A549 (cell line): ENCODE data around the gene ADGRD1. TPM values are rescaled to one million over a fixed set of nuclear protein-coding genes. Genes with fewer than 3 reads are reported as not detected.

Experiments
- ATAC-seq, 2 experiments: fragments of 200-7000 bp in 1 of 2; fragments of >200 bp in 1 of 2; cut with Nextera tagmentation in 1 of 2; cut with Tn5 transposase in 1 of 2; 3 replicates each; pipeline versions ENCODE4 v1.8.0 to v1.9.1; 2018 to 2020; ENCODE audit warnings: mild to moderate bottlenecking in 1 of 2, moderate library complexity in 1 of 2
- CTCF ChIA-PET: fragments of 300-600 bp; sonication (Branson Sonifier 250); formaldehyde crosslinking; extraction: SDS; loops from one replicate; lab custom pipeline; 2021; ENCODE audit warnings: antibody characterized with exemption, inconsistent platforms; lab: Yijun Ruan, JAX
- POLR2A ChIA-PET: fragments of 350-600 bp; formaldehyde crosslinking; extraction: SDS; loops from one replicate; lab custom pipeline; 2021; ENCODE audit warnings: antibody characterized with exemption, inconsistent platforms; lab: Yijun Ruan, JAX
- DNase-seq, 2 experiments: peaks; one replicate each; pipeline versions ENCODE4 v3.0.0 to v3.0.0-alpha.2; 2011 to 2016; ENCODE audit warnings: low read depth in 1 of 2, low spot score in 1 of 2
- FAIRE-seq: peaks from 2 replicates; lab custom pipeline; 2011; peaks lifted over from hg19 to GRCh38; lab: Jason Lieb, UNC
- H3K27ac ChIP-seq, 2 experiments: fragments of >200 bp; sonication (Bioruptor Twin); formaldehyde crosslinking; 3 replicates each; pipeline ENCODE4 v1.5.1; 2016 to 2017
- H3K4me1 ChIP-seq: fragments of >200 bp; sonication (Bioruptor Twin); formaldehyde crosslinking; 3 replicates; pipeline ENCODE4 v1.6.1; 2016
- H3K4me2 ChIP-seq: fragments of >200 bp; sonication (Bioruptor Twin); formaldehyde crosslinking; 3 replicates; pipeline ENCODE4 v1.6.1; 2016
- H3K4me3 ChIP-seq: fragments of >200 bp; sonication (Bioruptor Twin); formaldehyde crosslinking; 3 replicates; pipeline ENCODE4 v1.5.1; 2016
- H3K9me3 ChIP-seq: fragments of >200 bp; sonication (Bioruptor Twin); formaldehyde crosslinking; 3 replicates; pipeline ENCODE4 v1.6.1; 2016
- ATOH8 ChIP-seq: fragments of 250-450 bp; sonication (Bioruptor Pico); IDR thresholded peaks from 2 replicates; pipeline ENCODE4 v1.5.0; 2020; ENCODE audit warnings: low read depth, mild to moderate bottlenecking, moderate library complexity
- BHLHE40 ChIP-seq: IDR thresholded peaks from 2 replicates; pipeline ENCODE4 v1.6.1; 2012; ENCODE audit warnings: low read depth, low read length, inconsistent platforms
- CBX8 ChIP-seq: fragments of 200-600 bp; sonication (generic); IDR thresholded peaks from 2 replicates; pipeline ENCODE4 v1.6.1; 2016
- CHD4 ChIP-seq: fragments of 200-600 bp; sonication (generic); IDR thresholded peaks from 2 replicates; pipeline ENCODE4 v1.6.1; 2016; ENCODE audit warnings: antibody characterized with exemption, mild to moderate bottlenecking, borderline replicate concordance
- CTCF ChIP-seq: fragments of >200 bp; sonication (Bioruptor Twin); formaldehyde crosslinking; IDR thresholded peaks from 3 replicates; pipeline ENCODE4 v1.5.1; 2016
- EHMT2 ChIP-seq: fragments of 200-600 bp; sonication (generic); IDR thresholded peaks from 2 replicates; pipeline ENCODE4 v1.6.1; 2016; ENCODE audit warnings: antibody characterized with exemption, low read depth, mild to moderate bottlenecking, moderate library complexity
- EP300 ChIP-seq, 2 experiments: fragments of >200 bp; sonication (Bioruptor Twin); formaldehyde crosslinking; IDR thresholded peaks; 2 replicates in 1 of 2; 3 replicates in 1 of 2; pipeline ENCODE4 v1.6.1; 2016 to 2017
- FOSL2 ChIP-seq, 2 experiments: fragments of 450-650 bp in 1 of 2; fragments of >200 bp in 1 of 2; sonication (Bioruptor Twin) in 1 of 2; formaldehyde crosslinking; IDR thresholded peaks; 2 replicates each; pipeline versions ENCODE4 v1.5.0 to v1.6.1; 2016 to 2020; ENCODE audit warnings: mild to moderate bottlenecking in 1 of 2, moderate library complexity in 1 of 2
- FOXS1 ChIP-seq: fragments of 250-450 bp; sonication (Bioruptor Pico); IDR thresholded peaks from 2 replicates; pipeline ENCODE4 v1.5.0; 2020; ENCODE audit warnings: mild to moderate bottlenecking, moderate library complexity
- GATA3 ChIP-seq: IDR thresholded peaks from 2 replicates; pipeline ENCODE4 v1.6.1; 2012; ENCODE audit warnings: borderline replicate concordance
- HEYL ChIP-seq: fragments of 250-450 bp; sonication (Bioruptor Pico); IDR thresholded peaks from 2 replicates; pipeline ENCODE4 v1.8.0; 2021; ENCODE audit warnings: mild to moderate bottlenecking, moderate library complexity
- HOXB5 ChIP-seq: fragments of 250-450 bp; sonication (Bioruptor Pico); IDR thresholded peaks from 2 replicates; pipeline ENCODE4 v1.5.0; 2020; ENCODE audit warnings: mild to moderate bottlenecking, moderate library complexity
- KDM1A ChIP-seq: fragments of 200-600 bp; sonication (generic); IDR thresholded peaks from 2 replicates; pipeline ENCODE4 v1.6.1; 2016; ENCODE audit warnings: low read depth, mild to moderate bottlenecking
- KDM5A ChIP-seq: fragments of 200-600 bp; sonication (generic); IDR thresholded peaks from 2 replicates; pipeline ENCODE4 v1.6.1; 2016; ENCODE audit warnings: antibody characterized with exemption, mild to moderate bottlenecking
- MAZ ChIP-seq: fragments of 150-350 bp; IDR thresholded peaks from 2 replicates; pipeline ENCODE4 v1.6.1; 2014; ENCODE audit warnings: antibody characterized with exemption, low read depth, low read length, borderline replicate concordance
- PBX3 ChIP-seq: IDR thresholded peaks from 2 replicates; pipeline ENCODE4 v1.6.1; 2012
- PHF8 ChIP-seq: fragments of 200-600 bp; sonication (generic); IDR thresholded peaks from 2 replicates; pipeline ENCODE4 v1.6.1; 2016; ENCODE audit warnings: low read depth, mild to moderate bottlenecking, antibody characterized with exemption, moderate library complexity, borderline replicate concordance
- POLR2A ChIP-seq: IDR thresholded peaks from 2 replicates; pipeline ENCODE4 v1.6.1; 2012; ENCODE audit warnings: mild to moderate bottlenecking, low read length
- POLR2AphosphoS2 ChIP-seq: conservative IDR thresholded peaks from 2 replicates; pipeline ENCODE4 v1.6.1; 2012; ENCODE audit warnings: low read length, improper control_type of control experiment, inconsistent platforms
- RFX5 ChIP-seq: fragments of 450-650 bp; IDR thresholded peaks from 2 replicates; pipeline ENCODE4 v1.7.1; 2014; ENCODE audit warnings: antibody characterized with exemption, mild to moderate bottlenecking, moderate library complexity
- RNF2 ChIP-seq: fragments of 200-600 bp; sonication (generic); IDR thresholded peaks from 2 replicates; pipeline ENCODE4 v1.6.1; 2016; ENCODE audit warnings: low read depth, mild to moderate bottlenecking, antibody characterized with exemption, moderate library complexity, borderline replicate concordance
- SMC3 ChIP-seq: fragments of >200 bp; sonication (Bioruptor Twin); formaldehyde crosslinking; IDR thresholded peaks from 3 replicates; pipeline ENCODE4 v1.6.1; 2018; ENCODE audit warnings: inconsistent platforms
- TP53 ChIP-seq: fragments of 250-450 bp; sonication (Bioruptor Pico); IDR thresholded peaks from 2 replicates; pipeline ENCODE4 v1.5.0; 2021; ENCODE audit warnings: mild to moderate bottlenecking, moderate library complexity
- ZNF302 ChIP-seq: fragments of 250-450 bp; sonication (Bioruptor Pico); IDR thresholded peaks from 2 replicates; pipeline ENCODE4 v1.9.0; 2021; ENCODE audit warnings: inconsistent platforms, mild to moderate bottlenecking, moderate library complexity
- WGBS: methylation state at CpG from one replicate; pipeline ENCODE4 v1.1.6; 2017; ENCODE audit errors: missing lambda C conversion rate; 5-methylcytosine and 5-hydroxymethylcytosine counted together
- polyA plus RNA-seq, 4 experiments: library from polyadenylated mRNA; depleted of rRNA in 3 of 4; stranded (reverse); fragments of >200 nt; fragmentation: RNase III in 1 of 4; extraction: RNeasy Plus Mini Kit Qiagen cat#74134 plus additional on column Dnase treatment in 1 of 4; gene quantifications; 2 replicates in 3 of 4; 3 replicates in 1 of 4; pipeline ENCODE4 v1.2.3, GENCODE V29; 2011 to 2017

ADGRD1 gene
- polyA plus RNA-seq, 2 of the 4 experiments (the other 2 are of a cell fraction): 0.36 to 1.5 TPM

GRCh38 chr12:130956009-130956408, 2.3 kb downstream of the ADGRD1 start:
- no peak overlapping the region for H3K27ac ChIP-seq
- FAIRE-seq: no peak

GRCh38 chr12:130956456-130957303, 3.0 kb downstream of the ADGRD1 start:
- H3K4me2 ChIP-seq: no peak overlapping the region
- TF ChIP-seq PBX3: no peak
- no peak for TF ChIP-seq HOXB5 (CRISPR knock-in tag)
- TF ChIP-seq BHLHE40: no peak
- no peak for TF ChIP-seq GATA3
- no peak for TF ChIP-seq FOXS1 (CRISPR knock-in tag)
- no peak for TF ChIP-seq RFX5
- no peaks in the 10 kb centered on the region for H3K4me1 ChIP-seq
- ATAC-seq (no peak), FAIRE-seq (no peak), DNase-seq (no peak)
- ChIA-PET POLR2A (no interaction called here), CTCF (interaction anchor here (1.4 to 1.6 kb wide), 2 partner anchors 13 to 18 kb away, joined by 3 read pairs; no protein-coding TSS in a partner anchor)
- H3K4me3 ChIP-seq: no peak overlapping the region
- no peaks in the 10 kb centered on the region for H3K9me3 ChIP-seq
- WGBS: 59% methylated on average over 14 of the region's 14 CpGs
- H3K27ac ChIP-seq: no peak overlapping the region

More at GRCh38 chr12:130956009-130956408, 2.3 kb downstream of the ADGRD1 start:
- Histone ChIP-seq H3K4me1 (no peaks in the 10 kb centered on the region), H3K4me2 (no peak overlapping the region), H3K4me3 (no peak overlapping the region), H3K9me3 (no peaks in the 10 kb centered on the region)
- WGBS: 73% methylated on average over 10 of the region's 11 CpGs
- CTCF ChIA-PET: interaction anchor here (1.4 kb wide), 1 partner anchor 14 kb away, joined by 3 read pairs; no protein-coding TSS in a partner anchor
- DNase-seq: no peak
- TF ChIP-seq EP300 (IDR thresholded peaks at IDR 0.05): no peak
- no peak for TF ChIP-seq ATOH8
- TF ChIP-seq RFX5: no peak
- TF ChIP-seq SMC3: no peak
- no peak for TF ChIP-seq KDM1A
- no peak for TF ChIP-seq FOSL2 (IDR thresholded peaks at IDR 0.05)
- TF ChIP-seq FOSL2 (CRISPR knock-in tag; IDR thresholded peaks at IDR 0.05): no peak
- no peak for TF ChIP-seq RNF2
- TF ChIP-seq PHF8: no peak
- no peak for TF ChIP-seq CTCF
- TF ChIP-seq ZNF302 (CRISPR knock-in tag): no peak
- no peak for TF ChIP-seq EHMT2
- no peak for ATAC-seq
- POLR2A ChIA-PET: no interaction called here

- no peak overlapping the region for H3K4me3 ChIP-seq
- POLR2A ChIA-PET: no interaction called here
- no peak overlapping the region for H3K27ac ChIP-seq
- DNase-seq: no peak
- no peaks in the 10 kb centered on the region for H3K9me3 ChIP-seq
- WGBS: 53% methylated on average over 7 of the region's 7 CpGs
- H3K4me1 ChIP-seq: no peaks in the 10 kb centered on the region
- H3K4me2 ChIP-seq: no peak overlapping the region
- FAIRE-seq: no peak
- CTCF ChIA-PET: interaction anchor here (1.6 kb wide), 1 partner anchor 19 kb away, joined by 3 read pairs; no protein-coding TSS in a partner anchor
- no peak for TF ChIP-seq TP53
- TF ChIP-seq EP300 (IDR thresholded peaks at IDR 0.05): no peak
- no peak for TF ChIP-seq RNF2
- TF ChIP-seq CHD4: no peak
- no peak for TF ChIP-seq CBX8
- no peak for TF ChIP-seq ZNF302 (CRISPR knock-in tag)
- no peak for TF ChIP-seq KDM5A
- TF ChIP-seq EHMT2: no peak
- TF ChIP-seq ATOH8: no peak
- no peak for TF ChIP-seq POLR2AphosphoS2
- TF ChIP-seq MAZ: no peak
- TF ChIP-seq HEYL (CRISPR knock-in tag): no peak
- no peak for TF ChIP-seq POLR2A
- ATAC-seq: no peak
Measured at GRCh38 chr12:130957304-130957621, 3.6 kb downstream of the ADGRD1 start.
